ENCODE measurements around the gene MNAT1. TPM values are rescaled to one million over a fixed set of nuclear protein-coding genes. Genes with fewer than 3 reads are reported as not detected.

The MNAT1 gene
- polyA plus RNA-seq, 1 of the 3 experiments (the other 2 are of a cell fraction): 38.9 TPM

Small RNAs within 50 kb of the gene (small RNA-seq; reads per million reads assigned to genes)
- 0 reads per million in 7 experiments for gene RNU6-398P

Other genes starting within 250 kb of the MNAT1 start
- gene C14orf39, start 248.7 kb upstream of the MNAT1 start, polyA plus RNA-seq (2012; rRNA removed): 0.13 and 0.18 TPM in 2 replicates
- not detected in 2 replicates for gene SIX6, start 225.6 kb upstream of the MNAT1 start, polyA plus RNA-seq (2012; rRNA removed)
- 31.2 and 52.1 TPM in 2 replicates for gene SIX1, start 85.3 kb upstream of the MNAT1 start, polyA plus RNA-seq (2012; rRNA removed)
- gene SIX4, start 10.4 kb upstream of the MNAT1 start, polyA plus RNA-seq (2012; rRNA removed): 3.3 and 4.3 TPM in 2 replicates
- 4.0 TPM in 2 replicates for gene TRMT5, start 246.3 kb downstream of the MNAT1 start, polyA plus RNA-seq (2012; rRNA removed)
- 10.4 and 15.3 TPM in 2 replicates for gene SLC38A6, start 246.5 kb downstream of the MNAT1 start, polyA plus RNA-seq (2012; rRNA removed)